K562 (cell line): ENCODE measurements around the gene PES1. TPM values are rescaled to one million over a fixed set of nuclear protein-coding genes. Genes with fewer than 3 reads are reported as not detected.

ENCODE experiments used
- CBX1 ChIP-seq: sonication (generic); IDR thresholded peaks from 2 replicates; pipeline ENCODE4 v1.6.1; 2016; ENCODE audit warnings: antibody characterized with exemption, low read depth, mild to moderate bottlenecking
- CREB3 ChIP-seq: fragments of 450-650 bp; conservative IDR thresholded peaks from 2 replicates; pipeline ENCODE4 v1.6.1; 2016; ENCODE audit warnings: missing genetic modification characterization, low read depth, mild to moderate bottlenecking, missing compliant biosample characterization, moderate library complexity
- ELF1 ChIP-seq: fragments of 200-800 bp; sonication (Bioruptor generic); IDR thresholded peaks from 2 replicates; pipeline ENCODE4 v1.6.1; 2016; ENCODE audit warnings: missing genetic modification characterization, missing compliant biosample characterization
- EP400 ChIP-seq: fragments of 450-650 bp; IDR thresholded peaks from 2 replicates; pipeline ENCODE4 v1.6.1; 2017; ENCODE audit warnings: antibody characterized with exemption, mild to moderate bottlenecking, moderate library complexity
- HNRNPL ChIP-seq: fragments of 200-400 bp; formaldehyde crosslinking; IDR thresholded peaks from 2 replicates; pipeline ENCODE4 v1.6.1; 2017; ENCODE audit warnings: low read depth, mild to moderate bottlenecking, low read length
- KLF10 ChIP-seq: fragments of 250-450 bp; sonication (Bioruptor Pico); IDR thresholded peaks from 2 replicates; pipeline ENCODE4 v1.6.1; 2021; ENCODE audit warnings: matching md5 sums
- MCM2 ChIP-seq: fragments of 450-650 bp; IDR thresholded peaks from 2 replicates; pipeline ENCODE4 v1.6.1; 2017; ENCODE audit warnings: low read depth, mild to moderate bottlenecking
- MIER1 ChIP-seq: fragments of 450-650 bp; IDR thresholded peaks from 2 replicates; pipeline ENCODE4 v1.6.1; 2016; ENCODE audit warnings: antibody characterized with exemption, mild to moderate bottlenecking, low read depth
- MYC ChIP-seq, 2 experiments: fragments of 250-450 bp in 1 of 2; sonication (Bioruptor Pico) in 1 of 2; IDR thresholded peaks; 2 replicates each; pipeline versions ENCODE4 v1.5.1 to v1.6.1; 2012 to 2021; ENCODE audit warnings: low read depth in 2 of 2, borderline replicate concordance in 1 of 2, improper control_type of control experiment in 1 of 2, low read length in 1 of 2, mild to moderate bottlenecking in 1 of 2, moderate library complexity in 1 of 2
- NKRF ChIP-seq: fragments of 450-650 bp; IDR thresholded peaks from 2 replicates; pipeline ENCODE4 v1.6.1; 2016; ENCODE audit warnings: borderline replicate concordance
- NRF1 ChIP-seq, 2 experiments: fragments of 450-650 bp; IDR thresholded peaks in 1 of 2; conservative IDR thresholded peaks in 1 of 2; 2 replicates each; pipeline ENCODE4 v1.6.1; 2014; ENCODE audit warnings: mild to moderate bottlenecking in 2 of 2
- PTTG1 ChIP-seq: fragments of 450-650 bp; IDR thresholded peaks from 2 replicates; pipeline ENCODE4 v1.6.1; 2016; ENCODE audit warnings: low read depth, mild to moderate bottlenecking, missing genetic modification characterization, missing compliant biosample characterization
- TARDBP ChIP-seq: fragments of 450-650 bp; IDR thresholded peaks from 2 replicates; pipeline ENCODE4 v1.6.1; 2016
- ZNF395 ChIP-seq: fragments of 200-800 bp; sonication (Bioruptor generic); IDR thresholded peaks from 2 replicates; pipeline ENCODE4 v1.6.1; 2017; ENCODE audit warnings: missing genetic modification characterization, missing compliant biosample characterization
- polyA plus RNA-seq, 8 experiments: library from polyadenylated mRNA; depleted of rRNA in 4 of 8; stranded (reverse) in 5 of 8; unstranded in 3 of 8; fragments of >200 nt; fragmentation: Nextera tagmentation in 2 of 8; fragmentation: Illumina TruSeq in 1 of 8; extraction: Ambion mirVana in 2 of 8; extraction: Trizol in 1 of 8; gene quantifications; 2 replicates each; pipeline versions ENCODE4 v1.2.1 to v1.2.3, GENCODE V29; 2011 to 2014; ENCODE audit warnings: inconsistent platforms in 1 of 8, missing spikeins in 1 of 8
- total RNA-seq, 7 experiments: library from RNA; depleted of rRNA in 6 of 7; stranded (reverse); fragments of >200 nt in 6 of 7; fragmentation: Illumina TruSeq in 2 of 7; extraction: Trizol in 2 of 7; gene quantifications; 2 replicates each; pipeline versions ENCODE4 v1.2.1 to v1.2.3, GENCODE V29; 2011 to 2021; ENCODE audit warnings: low replicate concordance in 1 of 7
- TF ChIP-seq, protein P1 (sequence below): fragments of 200-800 bp; sonication (Bioruptor generic); IDR thresholded peaks from 2 replicates; pipeline ENCODE4 v1.6.1; 2017; ENCODE audit warnings: missing genetic modification characterization, missing compliant biosample characterization
- TF ChIP-seq, protein P2 (sequence below), 3 experiments: IDR thresholded peaks in 2 of 3; conservative IDR thresholded peaks in 1 of 3; 2 replicates each; pipeline ENCODE4 v1.5.1; 2011 to 2012; ENCODE audit warnings: low read length in 3 of 3, mild to moderate bottlenecking in 3 of 3, control low read depth in 2 of 3, improper control_type of control experiment in 1 of 3, inconsistent platforms in 1 of 3, low read depth in 1 of 3, mixed read lengths in 1 of 3, moderate library complexity in 1 of 3; ENCODE audit not compliant: insufficient read depth in 2 of 3
- TF ChIP-seq, protein P3 (sequence below): sonication (generic); formaldehyde crosslinking; IDR thresholded peaks from 2 replicates; pipeline ENCODE4 v1.8.1; 2022; ENCODE audit warnings: missing genetic modification reagents

PES1 gene
- total and polyA plus RNA-seq, 9 of the 15 experiments (the other 6 are each of a cell fraction or from before 2014, with no cell fraction given) = 6.5 to 158 (median 94.3) TPM

- TF ChIP-seq, protein P1, sequence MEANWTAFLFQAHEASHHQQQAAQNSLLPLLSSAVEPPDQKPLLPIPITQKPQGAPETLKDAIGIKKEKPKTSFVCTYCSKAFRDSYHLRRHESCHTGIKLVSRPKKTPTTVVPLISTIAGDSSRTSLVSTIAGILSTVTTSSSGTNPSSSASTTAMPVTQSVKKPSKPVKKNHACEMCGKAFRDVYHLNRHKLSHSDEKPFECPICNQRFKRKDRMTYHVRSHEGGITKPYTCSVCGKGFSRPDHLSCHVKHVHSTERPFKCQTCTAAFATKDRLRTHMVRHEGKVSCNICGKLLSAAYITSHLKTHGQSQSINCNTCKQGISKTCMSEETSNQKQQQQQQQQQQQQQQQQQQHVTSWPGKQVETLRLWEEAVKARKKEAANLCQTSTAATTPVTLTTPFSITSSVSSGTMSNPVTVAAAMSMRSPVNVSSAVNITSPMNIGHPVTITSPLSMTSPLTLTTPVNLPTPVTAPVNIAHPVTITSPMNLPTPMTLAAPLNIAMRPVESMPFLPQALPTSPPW (CRISPR knock-in tag) = peak; percentile 33; the same call in 1 of the 2 replicates
- TF ChIP-seq TARDBP = no peak
- no peak for TF ChIP-seq KLF10
- no peak; the same call in 1 of the 2 replicates for TF ChIP-seq EP400
- TF ChIP-seq MCM2 = no peak
- TF ChIP-seq, protein P2, sequence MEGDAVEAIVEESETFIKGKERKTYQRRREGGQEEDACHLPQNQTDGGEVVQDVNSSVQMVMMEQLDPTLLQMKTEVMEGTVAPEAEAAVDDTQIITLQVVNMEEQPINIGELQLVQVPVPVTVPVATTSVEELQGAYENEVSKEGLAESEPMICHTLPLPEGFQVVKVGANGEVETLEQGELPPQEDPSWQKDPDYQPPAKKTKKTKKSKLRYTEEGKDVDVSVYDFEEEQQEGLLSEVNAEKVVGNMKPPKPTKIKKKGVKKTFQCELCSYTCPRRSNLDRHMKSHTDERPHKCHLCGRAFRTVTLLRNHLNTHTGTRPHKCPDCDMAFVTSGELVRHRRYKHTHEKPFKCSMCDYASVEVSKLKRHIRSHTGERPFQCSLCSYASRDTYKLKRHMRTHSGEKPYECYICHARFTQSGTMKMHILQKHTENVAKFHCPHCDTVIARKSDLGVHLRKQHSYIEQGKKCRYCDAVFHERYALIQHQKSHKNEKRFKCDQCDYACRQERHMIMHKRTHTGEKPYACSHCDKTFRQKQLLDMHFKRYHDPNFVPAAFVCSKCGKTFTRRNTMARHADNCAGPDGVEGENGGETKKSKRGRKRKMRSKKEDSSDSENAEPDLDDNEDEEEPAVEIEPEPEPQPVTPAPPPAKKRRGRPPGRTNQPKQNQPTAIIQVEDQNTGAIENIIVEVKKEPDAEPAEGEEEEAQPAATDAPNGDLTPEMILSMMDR (IDR thresholded peaks at IDR 0.05 in 2 of 3, conservative IDR thresholded peaks at IDR 0.05 in 1 of 3; ENCODE audit: insufficient read depth in 2 of 3, low read depth in 1 of 3, low read length in 3 of 3) = peak; percentile 64 to 83 (median 77)
- peak; percentile 73 for TF ChIP-seq ELF1 (tag)
- TF ChIP-seq ZNF395 (CRISPR knock-in tag) = no peak
- 0 out of 2 replicates have a peak, but pooled peaks have one; percentile 19 for TF ChIP-seq MYC (IDR thresholded peaks at IDR 0.05; ENCODE audit: low read depth, low read length)
- no peak for TF ChIP-seq MYC (CRISPR knock-in tag; IDR thresholded peaks at IDR 0.05; ENCODE audit: borderline replicate concordance, low read depth)
- TF ChIP-seq, protein P3, sequence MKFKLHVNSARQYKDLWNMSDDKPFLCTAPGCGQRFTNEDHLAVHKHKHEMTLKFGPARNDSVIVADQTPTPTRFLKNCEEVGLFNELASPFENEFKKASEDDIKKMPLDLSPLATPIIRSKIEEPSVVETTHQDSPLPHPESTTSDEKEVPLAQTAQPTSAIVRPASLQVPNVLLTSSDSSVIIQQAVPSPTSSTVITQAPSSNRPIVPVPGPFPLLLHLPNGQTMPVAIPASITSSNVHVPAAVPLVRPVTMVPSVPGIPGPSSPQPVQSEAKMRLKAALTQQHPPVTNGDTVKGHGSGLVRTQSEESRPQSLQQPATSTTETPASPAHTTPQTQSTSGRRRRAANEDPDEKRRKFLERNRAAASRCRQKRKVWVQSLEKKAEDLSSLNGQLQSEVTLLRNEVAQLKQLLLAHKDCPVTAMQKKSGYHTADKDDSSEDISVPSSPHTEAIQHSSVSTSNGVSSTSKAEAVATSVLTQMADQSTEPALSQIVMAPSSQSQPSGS (CRISPR knock-in tag) = no peak
- TF ChIP-seq NRF1 (conservative IDR thresholded peaks at IDR 0.05 in 1 of 2, IDR thresholded peaks at IDR 0.05 in 1 of 2) = no peak
- TF ChIP-seq MIER1 = no peak
- TF ChIP-seq CBX1 = peak; percentile 66; the same call in 1 of the 2 replicates
- no peak for TF ChIP-seq HNRNPL
- TF ChIP-seq NKRF = 0 out of 2 replicates have a peak, but pooled peaks have one; percentile 22
- no peak for TF ChIP-seq PTTG1 (tag)
- TF ChIP-seq CREB3 (tag) = no peak
These were observed 13.9 kb upstream of the PES1 start (continued) for GRCh38 chr22:30605449-30606110.
